PFSK-1 (cell line): ENCODE measurements around the gene GPD1.

Experiments
- FOXP2 ChIP-seq: optimal IDR thresholded peaks from 2 replicates; pipeline ENCODE3; 2011; ENCODE audit warnings: borderline replicate concordance, control low read depth, inconsistent platforms; ENCODE audit not compliant: insufficient read depth; ENCODE audit errors: extremely low read length, extremely low read depth
- POLR2AphosphoS5 ChIP-seq: IDR thresholded peaks from 2 replicates; pipeline ENCODE4 v1.6.1; 2012; ENCODE audit warnings: low read depth, mild to moderate bottlenecking, control low read depth, low read length, moderate library complexity
- REST ChIP-seq, 2 experiments: IDR thresholded peaks; 2 replicates each; pipeline versions ENCODE4 v1.6.1 to v1.8.0; 2011 to 2012; ENCODE audit warnings: low read depth in 2 of 2, low read length in 2 of 2, control low read depth in 1 of 2, inconsistent platforms in 1 of 2, mild to moderate bottlenecking in 1 of 2, moderate library complexity in 1 of 2; ENCODE audit not compliant: insufficient read depth in 1 of 2
- SIN3A ChIP-seq: IDR thresholded peaks from 2 replicates; pipeline ENCODE4 v1.6.1; 2012; ENCODE audit warnings: mild to moderate bottlenecking, low read length, moderate library complexity, borderline replicate concordance; ENCODE audit not compliant: insufficient read depth
- TAF1 ChIP-seq: IDR thresholded peaks from 2 replicates; pipeline ENCODE4 v1.6.1; 2012; ENCODE audit warnings: low read length, control low read depth, borderline replicate concordance; ENCODE audit not compliant: insufficient read depth

The GPD1 gene

GRCh38 chr12:50057896-50058670 is 45.7 kb upstream of the GPD1 start:
- TF ChIP-seq POLR2AphosphoS5 (no peak), TAF1 (no peak), REST (IDR thresholded peaks at IDR 0.05; ENCODE audit: insufficient read depth in 1 of 2, low read depth in 2 of 2, low read length in 2 of 2) (no peak), SIN3A (no peak), FOXP2 (no peak)

GRCh38 chr12:50058743-50059312 is 45.0 kb upstream of the GPD1 start:
- TF ChIP-seq FOXP2 (no peak), SIN3A (no peak), TAF1 (no peak), POLR2AphosphoS5 (no peak), REST (IDR thresholded peaks at IDR 0.05; ENCODE audit: insufficient read depth in 1 of 2, low read depth in 2 of 2, low read length in 2 of 2) (no peak)

GRCh38 chr12:50059440-50060119 is 44.2 kb upstream of the GPD1 start:
- TF ChIP-seq SIN3A (no peak), POLR2AphosphoS5 (no peak), FOXP2 (no peak), TAF1 (no peak), REST (IDR thresholded peaks at IDR 0.05; ENCODE audit: insufficient read depth in 1 of 2, low read depth in 2 of 2, low read length in 2 of 2) (no peak)

- TF ChIP-seq REST (IDR thresholded peaks at IDR 0.05; ENCODE audit: insufficient read depth in 1 of 2, low read depth in 2 of 2, low read length in 2 of 2) (no peak), FOXP2 (no peak), TAF1 (no peak), POLR2AphosphoS5 (no peak)
These were observed 43.7 kb upstream of the GPD1 start for GRCh38 chr12:50060120-50060468.
